Stimulated activated naive CD4-positive, alpha-beta T cell treated with Interleukin-2 at 50 U/mL for 16 hours (primary cell): Measurements from ENCODE around the gene GPHN.

Experiments used
- DNase-seq: peaks from one replicate; lab custom pipeline; 2025; lab: John Stamatoyannopoulos, UW

GPHN gene

DNA sequence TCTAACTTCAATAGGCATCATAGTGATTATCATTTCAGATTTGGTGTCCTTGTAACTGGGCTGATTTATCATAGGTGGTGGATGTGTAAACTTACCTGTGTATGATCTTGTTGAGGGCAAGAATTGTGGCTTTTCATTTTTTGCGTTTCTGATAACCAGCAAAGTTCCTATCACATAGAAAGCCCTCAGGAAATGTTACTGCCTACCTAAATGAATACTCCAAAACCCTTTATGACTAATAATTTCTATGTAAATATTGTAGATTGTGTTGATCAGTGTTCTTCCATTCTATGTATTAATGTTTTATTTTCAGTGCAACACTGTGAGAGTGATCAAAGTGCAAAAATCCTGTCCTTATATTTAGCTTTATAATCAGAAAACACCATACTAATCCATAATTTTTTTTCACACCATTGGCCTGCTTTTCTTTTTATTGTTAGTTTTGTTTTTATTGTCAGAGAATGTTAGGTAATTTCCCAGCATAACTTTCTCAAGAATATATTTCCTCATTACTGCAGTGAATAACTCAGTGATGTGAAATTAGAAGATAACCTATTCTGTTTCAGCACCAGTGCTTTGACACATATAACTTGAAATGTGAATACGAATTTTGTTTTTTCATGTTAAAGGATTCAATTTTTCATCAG, 94.1 kb downstream of the GPHN start:
- DNase-seq = no peak

DNA sequence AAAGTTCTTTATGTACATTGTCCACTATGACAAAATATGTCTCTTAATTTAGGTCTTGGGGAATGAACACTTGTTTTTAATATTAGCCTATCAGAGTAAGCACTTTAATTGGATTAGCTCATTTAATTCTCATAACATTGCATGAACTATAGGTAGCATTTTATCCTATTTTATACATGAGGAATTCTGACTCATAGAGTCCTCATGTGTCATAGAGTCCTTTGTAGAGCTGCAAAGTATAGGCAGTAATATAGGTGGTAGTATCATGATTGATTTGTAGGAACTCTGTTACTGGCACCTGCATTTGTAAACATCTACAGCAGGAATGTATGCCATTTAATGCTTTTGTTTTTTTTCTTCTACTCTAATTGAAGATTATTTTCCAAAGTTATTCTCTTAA, 96.0 kb downstream of the GPHN start:
- DNase-seq = no peak

DNA sequence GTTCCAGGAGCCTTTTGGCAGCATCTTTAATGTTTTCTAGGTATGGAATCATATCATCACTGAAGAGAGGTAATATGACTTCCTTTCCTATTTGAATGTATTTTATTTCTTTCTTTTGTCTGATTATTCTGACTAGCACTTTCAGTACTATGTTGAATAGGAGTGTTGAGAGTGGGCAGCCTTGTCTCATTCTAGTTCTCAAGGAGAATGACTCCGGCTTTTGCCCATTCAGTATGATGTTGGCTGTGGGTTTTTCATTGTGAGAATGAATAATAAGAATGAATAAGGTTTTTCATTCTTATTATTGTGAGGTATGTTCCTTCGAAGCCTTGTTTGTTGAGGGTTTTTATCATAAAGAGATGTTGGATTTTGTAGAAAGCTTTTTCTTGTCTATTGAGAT, 98.9 kb downstream of the GPHN start:
- no peak for DNase-seq

DNA sequence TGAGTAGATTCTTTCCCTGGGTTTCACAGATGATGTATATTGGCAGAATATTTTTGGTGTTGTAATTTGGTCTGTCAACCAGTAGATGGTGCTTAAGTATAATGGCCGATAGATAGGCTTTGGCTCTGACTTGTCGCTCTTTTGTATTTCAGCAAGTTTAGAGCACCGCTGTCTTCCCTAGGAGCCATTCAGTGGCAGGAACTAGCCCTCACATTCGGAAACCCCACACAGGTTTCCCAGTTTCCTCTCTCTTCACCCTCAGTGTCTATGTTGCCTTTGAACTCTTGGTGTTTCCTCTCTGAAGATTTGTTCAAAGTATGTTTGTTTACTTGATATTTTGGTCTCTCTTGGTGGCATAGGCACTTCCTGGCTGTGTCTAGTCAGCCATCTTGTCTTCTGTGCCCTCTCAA, 102.2 kb downstream of the GPHN start:
- DNase-seq = no peak

GRCh38 chr14:66613344-66613743, 105.4 kb downstream of the GPHN start:
- no peak for DNase-seq

DNA sequence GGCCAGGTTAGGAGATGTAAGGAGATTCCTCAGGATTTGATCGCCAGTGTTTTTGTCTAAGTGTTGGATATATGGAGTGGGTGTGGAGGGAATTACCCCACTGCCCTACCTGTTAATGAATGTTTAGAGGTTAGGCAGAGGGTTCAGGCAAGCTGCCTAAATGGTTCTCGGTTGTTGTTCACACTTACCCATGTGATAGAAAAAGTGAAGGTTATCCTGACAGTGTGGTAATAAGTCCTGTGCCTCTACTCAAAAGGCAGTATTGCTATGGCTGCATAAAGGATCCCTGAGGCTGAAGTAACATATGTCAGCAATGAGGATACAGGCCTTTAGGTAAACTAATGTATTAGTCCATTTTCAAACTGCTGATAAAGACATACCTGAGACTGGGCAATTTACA, 112.0 kb downstream of the GPHN start:
- DNase-seq = no peak

DNA sequence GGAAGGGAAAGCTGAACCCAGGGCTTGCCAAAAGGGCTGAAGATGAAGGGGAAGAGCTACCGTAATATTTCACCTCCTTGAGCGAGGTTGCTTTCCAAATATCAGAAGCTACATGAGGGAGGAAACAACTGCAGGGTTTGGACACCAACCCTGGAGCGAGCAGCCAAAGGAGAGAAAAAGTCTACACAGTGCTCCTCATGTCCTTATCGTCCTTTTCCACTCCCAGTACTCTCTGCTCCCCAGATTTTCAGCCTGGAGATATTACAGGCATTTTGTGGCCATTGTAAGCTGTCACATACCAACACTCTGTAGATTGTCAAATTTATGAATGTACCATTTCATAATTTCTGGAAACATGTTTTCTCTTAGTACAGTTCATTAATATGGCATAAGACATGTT, 115.9 kb downstream of the GPHN start:
- DNase-seq = no peak

DNA sequence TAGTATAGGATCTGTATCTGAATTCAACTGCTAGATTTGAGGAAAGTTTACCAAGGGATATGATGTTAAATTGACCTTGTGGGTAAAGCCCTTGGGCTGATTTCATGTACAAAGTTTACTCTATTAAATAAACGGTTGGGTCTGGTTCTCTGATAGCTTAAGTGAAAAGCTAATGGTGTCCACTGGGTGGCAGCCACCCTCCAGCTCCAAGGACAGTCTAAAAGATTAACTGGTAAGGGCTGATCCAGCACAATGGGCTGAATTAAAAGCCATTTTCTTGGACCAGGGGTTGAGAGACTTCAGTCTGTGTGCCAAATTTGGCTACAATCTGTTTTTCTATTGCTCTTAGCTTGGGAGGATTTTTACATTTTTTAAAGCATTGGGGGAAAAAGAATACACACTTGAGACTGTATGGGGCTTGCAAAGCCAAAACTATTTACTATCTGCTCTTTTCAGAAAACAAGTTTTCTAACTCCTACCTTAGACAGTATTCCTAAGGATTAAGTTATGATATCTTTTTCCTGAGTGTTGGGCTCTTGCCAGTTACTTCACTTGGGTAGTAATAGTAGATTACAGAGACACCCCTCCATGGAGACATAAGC, 116.5 kb downstream of the GPHN start:
- no peak for DNase-seq

DNA sequence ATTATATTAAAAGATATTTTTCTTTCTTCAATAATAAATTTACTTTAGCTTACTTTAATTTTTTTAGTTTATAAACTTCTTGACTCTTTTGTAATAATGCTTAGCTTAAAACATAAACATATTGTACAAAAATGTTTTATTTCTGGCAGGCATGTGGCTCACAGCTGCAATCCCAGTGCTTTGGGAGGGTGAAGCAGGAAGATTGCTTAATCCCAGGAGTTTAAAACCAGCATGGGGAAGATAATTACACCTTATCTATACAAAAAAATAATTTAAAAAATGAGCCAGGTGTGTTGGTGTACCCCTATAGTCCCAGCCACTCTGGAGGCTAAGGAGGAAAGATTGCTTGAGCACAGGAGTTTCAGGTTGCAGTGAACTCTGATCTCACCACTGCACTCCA, 120.7 kb downstream of the GPHN start:
- no peak for DNase-seq

DNA sequence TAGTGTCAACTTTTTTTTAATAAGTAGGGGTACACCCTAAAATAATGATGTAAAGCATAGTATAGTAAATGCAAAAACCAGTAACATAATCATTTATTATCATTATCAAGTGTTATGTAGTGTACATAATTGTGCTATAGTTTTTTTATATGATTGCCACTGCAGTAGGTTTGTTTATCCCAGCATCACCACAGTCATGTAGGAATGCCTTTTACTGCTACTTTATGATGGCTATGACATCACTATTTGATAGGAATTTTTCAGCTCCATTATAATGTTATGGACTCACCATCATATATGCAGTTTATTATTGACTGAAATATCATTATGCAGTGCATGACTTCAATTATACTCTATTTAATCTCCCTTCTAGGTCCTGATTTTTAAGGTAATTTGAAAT, 121.6 kb downstream of the GPHN start:
- no peak for DNase-seq

- DNase-seq = no peak
Observed at GRCh38 chr14:66634876-66635275, 126.9 kb downstream of the GPHN start.

GRCh38 chr14:66635435-66635834, 127.5 kb downstream of the GPHN start:
- no peak for DNase-seq

- DNase-seq = no peak
Observed at GRCh38 chr14:66636240-66636639, 128.3 kb downstream of the GPHN start.

DNA sequence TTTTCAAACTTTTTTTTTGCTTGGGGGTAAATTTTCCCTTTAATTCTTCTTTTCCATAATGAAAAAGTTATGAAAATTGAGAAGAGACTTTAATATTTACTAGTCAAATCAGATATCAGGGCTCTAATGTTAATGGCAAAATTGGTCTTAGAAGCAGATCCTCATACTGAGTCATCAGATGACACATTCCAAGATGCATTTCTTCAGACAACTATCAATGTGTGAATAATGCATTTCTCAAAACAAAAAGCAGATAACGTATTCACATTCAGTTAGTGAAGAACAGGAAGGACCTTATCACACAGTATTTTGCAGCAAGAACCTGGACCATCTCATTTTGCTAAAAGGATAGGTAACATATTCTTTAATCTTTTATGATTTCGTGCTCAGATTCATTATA, 130.7 kb downstream of the GPHN start:
- DNase-seq = no peak

GRCh38 chr14:66641861-66642635, 134.1 kb downstream of the GPHN start:
- no peak for DNase-seq

DNA sequence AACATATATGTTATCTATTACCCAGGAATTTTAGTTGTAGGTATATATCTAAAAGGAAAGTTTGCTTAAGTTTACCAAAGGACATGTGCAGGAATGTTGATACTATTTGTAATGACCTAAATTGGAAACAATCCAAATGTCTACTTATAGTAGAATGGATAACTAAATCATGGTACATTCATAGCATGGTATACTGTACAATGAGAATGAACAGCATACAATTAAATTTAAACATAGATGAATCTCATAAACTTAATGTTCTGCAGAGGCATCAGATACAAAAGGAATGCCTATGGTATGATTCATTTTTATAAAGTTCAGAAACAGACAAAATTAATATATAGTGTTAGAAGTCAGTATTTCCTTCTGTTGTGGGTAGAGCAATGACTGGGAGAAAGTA, 135.4 kb downstream of the GPHN start:
- no peak for DNase-seq

DNA sequence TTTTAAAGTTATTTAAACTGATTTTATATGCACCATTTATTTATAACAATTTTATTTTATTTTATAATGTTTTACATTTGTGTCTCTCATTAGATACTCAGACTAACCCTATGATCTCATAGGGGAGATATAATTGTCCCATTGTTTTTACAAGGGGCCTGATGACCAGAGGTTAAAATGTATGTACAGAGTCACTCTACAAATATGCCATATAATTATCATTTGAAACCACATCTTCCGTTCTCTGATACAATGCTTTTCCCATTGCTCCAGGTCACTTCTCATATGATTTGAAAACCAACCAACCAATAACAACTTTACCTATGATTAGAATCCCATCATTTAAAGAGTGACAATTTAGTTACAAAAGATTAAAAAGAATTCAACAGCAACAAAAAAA, 137.8 kb downstream of the GPHN start:
- no peak for DNase-seq

DNA sequence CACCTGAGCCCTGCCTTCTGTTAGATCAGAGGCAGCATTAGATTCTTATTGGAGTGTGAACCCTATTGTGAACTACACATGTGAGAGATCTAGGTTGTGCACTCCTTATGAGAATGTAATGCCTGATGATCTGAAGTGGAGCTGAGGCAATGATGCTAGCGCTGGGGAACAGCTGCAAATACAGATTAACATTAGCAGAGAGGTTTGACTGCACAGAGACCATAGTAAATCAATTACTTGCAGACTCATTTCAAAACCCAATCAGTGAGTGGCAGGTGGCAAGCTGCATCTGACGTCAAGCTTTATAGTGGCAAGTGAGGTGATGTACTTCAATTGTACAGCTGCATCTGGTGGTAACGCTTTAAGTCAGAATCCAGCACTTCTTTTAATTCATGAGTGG, 141.6 kb downstream of the GPHN start:
- DNase-seq = no peak

GRCh38 chr14:66650491-66650911, 142.6 kb downstream of the GPHN start:
- no peak for DNase-seq

DNA sequence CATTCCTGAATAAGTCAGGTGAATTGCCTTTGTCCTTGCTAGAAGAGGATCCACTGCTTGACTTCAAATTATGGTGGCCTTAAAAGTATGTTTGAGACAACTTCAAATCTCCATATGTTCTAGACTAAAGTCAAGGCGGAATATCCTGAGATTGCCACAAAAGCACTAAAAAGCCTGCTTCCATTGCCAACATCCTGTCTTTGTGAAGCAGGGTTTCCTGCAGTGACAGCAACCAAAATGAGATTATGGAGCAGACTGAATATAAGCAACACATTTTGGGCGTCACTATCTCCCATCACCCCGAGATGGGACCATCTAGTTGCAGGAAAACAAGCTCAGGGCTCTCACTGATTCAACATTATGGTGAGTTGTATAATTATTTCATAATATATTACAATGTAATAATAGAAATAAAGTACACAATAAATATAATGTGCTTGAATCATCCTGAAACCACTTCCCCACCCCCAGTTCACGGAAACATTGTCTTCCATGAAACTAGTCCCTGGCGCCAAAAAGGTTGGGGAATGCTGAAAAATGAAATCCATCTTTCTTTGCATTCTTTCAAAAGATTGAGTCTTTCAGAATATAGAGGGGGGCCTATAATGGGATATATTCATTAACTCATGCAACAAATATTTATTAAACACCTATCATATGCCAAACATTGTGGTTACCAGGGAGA, 143.7 kb downstream of the GPHN start:
- no peak for DNase-seq

- no peak for DNase-seq
Observed at GRCh38 chr14:66652525-66653106, 144.7 kb downstream of the GPHN start.

DNA sequence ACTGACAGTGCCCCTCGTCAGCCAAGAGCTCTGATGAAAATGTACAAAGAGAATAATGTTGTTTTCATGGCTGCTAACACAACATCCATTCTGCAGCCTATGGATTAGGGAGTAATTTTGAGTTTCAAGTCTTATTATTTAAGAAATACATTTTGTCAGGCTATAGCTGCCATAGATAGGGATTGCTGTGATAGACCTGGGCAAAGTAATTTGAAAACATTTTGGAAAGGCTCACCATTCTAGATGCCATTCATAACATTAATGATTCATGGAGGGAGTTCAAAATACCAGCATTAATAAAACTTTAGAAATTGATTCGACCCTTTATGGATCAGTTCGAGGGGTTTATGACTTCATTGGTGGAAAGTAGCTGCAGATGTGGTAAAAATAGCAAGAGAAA, 149.8 kb downstream of the GPHN start:
- no peak for DNase-seq

GRCh38 chr14:66662374-66662773, 154.4 kb downstream of the GPHN start:
- DNase-seq = no peak
